GM18951 (cell line): Measurements from ENCODE around the gene BBS1.
"Not testable (repeated sequence)": the region's sequence is repeated elsewhere in the genome, so short reads cannot be mapped to it uniquely, and the experiment has no call there.

Source experiments
- POLR2A ChIP-seq: IDR thresholded peaks from 4 replicates; pipeline ENCODE4 v1.6.1; 2011; ENCODE audit warnings: mild to moderate bottlenecking; ENCODE audit not compliant: insufficient read length, insufficient read depth; ENCODE audit errors: extremely low read depth
- in situ Hi-C: fragments of 300-500 bp; cut with MboI; formaldehyde crosslinking; loops from one replicate; pipeline ENCODE4 v1.12.0; 2022; ENCODE audit warnings: low sequenced_read_pairs, mixed read lengths, inconsistent platforms; ENCODE audit not compliant: unreplicated experiment

Gene BBS1

GRCh38 chr11:66524304-66525040 lies 14.0 kb downstream of the BBS1 start:
- in situ Hi-C loops, result no loop called here
- no peak for TF ChIP-seq POLR2A

GRCh38 chr11:66529069-66529468 lies 18.6 kb downstream of the BBS1 start:
- in situ Hi-C loops, result no loop called here
- TF ChIP-seq POLR2A, result no peak

GRCh38 chr11:66529655-66530054 lies 19.2 kb downstream of the BBS1 start:
- in situ Hi-C loops, result no loop called here
- TF ChIP-seq POLR2A, result no peak

- TF ChIP-seq POLR2A, result no peak
- in situ Hi-C loops, result no loop called here
These were observed 20.7 kb downstream of the BBS1 start for GRCh38 chr11:66530927-66531709.

- TF ChIP-seq POLR2A, result no peak
- in situ Hi-C loops, result no loop called here
These were observed 21.4 kb downstream of the BBS1 start for GRCh38 chr11:66531841-66532240.

GRCh38 chr11:66532784-66533183 lies 22.3 kb downstream of the BBS1 start:
- in situ Hi-C loops, result no loop called here
- no peak for TF ChIP-seq POLR2A

GRCh38 chr11:66539170-66539869 lies 28.9 kb downstream of the BBS1 start:
- in situ Hi-C loops, result no loop called here
- TF ChIP-seq POLR2A, result no peak

- no peak for TF ChIP-seq POLR2A
These were observed 29.4 kb downstream of the BBS1 start for GRCh38 chr11:66539870-66540213.

GRCh38 chr11:66540598-66540997 lies 30.2 kb downstream of the BBS1 start:
- in situ Hi-C loops, result not testable (repeated sequence)

More at GRCh38 chr11:66539870-66540213, 29.4 kb downstream of the BBS1 start:
- in situ Hi-C loops, result no loop called here

- in situ Hi-C loops, result no loop called here
These were observed 31.5 kb downstream of the BBS1 start for GRCh38 chr11:66541892-66542291.

GRCh38 chr11:66542362-66542761 lies 31.9 kb downstream of the BBS1 start:
- in situ Hi-C loops, result no loop called here
- TF ChIP-seq POLR2A, result no peak

More at GRCh38 chr11:66541892-66542291, 31.5 kb downstream of the BBS1 start:
- TF ChIP-seq POLR2A, result no peak

- TF ChIP-seq POLR2A, result peak; percentile 28
- in situ Hi-C loops, result no loop called here
These were observed 33.0 kb downstream of the BBS1 start for GRCh38 chr11:66543263-66544107.

GRCh38 chr11:66544952-66545351 lies 34.5 kb downstream of the BBS1 start:
- in situ Hi-C loops, result not testable (repeated sequence)
